Fibroblast of lung (primary cell): Measurements from ENCODE around the gene RNF175. TPM values are rescaled to one million over a fixed set of nuclear protein-coding genes. Genes with fewer than 3 reads are reported as not detected.

Experiments used
- DNase-seq, 2 donors: peaks; one replicate each; pipeline versions ENCODE4 v3.0.0 to v3.0.0-alpha.2; 2010; ENCODE audit warnings: low read depth in 2 of 2
- H2AFZ ChIP-seq: 2 replicates; pipeline ENCODE4 v1.5.1; 2012; ENCODE audit warnings: low read length, control low read depth, inconsistent platforms
- H3K27ac ChIP-seq: 2 replicates; pipeline ENCODE4 v1.5.1; 2011; ENCODE audit warnings: low read length, control low read depth; ENCODE audit not compliant: insufficient read depth
- H3K27me3 ChIP-seq: 2 replicates; pipeline ENCODE4 v1.5.1; 2011; ENCODE audit warnings: mild to moderate bottlenecking, low read length; ENCODE audit not compliant: control insufficient read depth, insufficient read depth
- H3K36me3 ChIP-seq: 2 replicates; pipeline ENCODE4 v1.5.1; 2011; ENCODE audit warnings: low read length; ENCODE audit not compliant: control insufficient read depth, insufficient read depth
- H3K4me1 ChIP-seq: 2 replicates; pipeline ENCODE4 v1.5.1; 2011; ENCODE audit warnings: low read length; ENCODE audit not compliant: control insufficient read depth, insufficient read depth; ENCODE audit errors: extremely low read depth
- H3K4me2 ChIP-seq: 2 replicates; pipeline ENCODE4 v1.5.1; 2011; ENCODE audit warnings: low read length, control low read depth; ENCODE audit not compliant: insufficient read depth; ENCODE audit errors: extremely low read depth
- H3K4me3 ChIP-seq, 4 experiments: fragments of 200-600 bp in 1 of 4; sonication (generic) in 1 of 4; replicated peaks in 1 of 4; 2 replicates each; pipeline ENCODE4 v1.5.1; 2011 to 2016; ENCODE audit warnings: low read length in 4 of 4, low read depth in 3 of 4, mild to moderate bottlenecking in 3 of 4, control low read depth in 2 of 4, inconsistent platforms in 1 of 4, mixed read lengths in 1 of 4; ENCODE audit not compliant: insufficient read depth in 1 of 4; ENCODE audit errors: control extremely low read depth in 1 of 4
- H3K79me2 ChIP-seq: 2 replicates; pipeline ENCODE4 v1.5.1; 2012; ENCODE audit warnings: mild to moderate bottlenecking, low read length, inconsistent platforms; ENCODE audit not compliant: control insufficient read depth, insufficient read depth
- H3K9ac ChIP-seq: 2 replicates; pipeline ENCODE4 v1.5.1; 2011; ENCODE audit warnings: mild to moderate bottlenecking, low read length, control low read depth; ENCODE audit not compliant: insufficient read depth
- H3K9me3 ChIP-seq: 2 replicates; pipeline ENCODE4 v1.5.1; 2012; ENCODE audit warnings: low read depth, low read length; ENCODE audit not compliant: control insufficient read depth, insufficient read depth
- H4K20me1 ChIP-seq: 2 replicates; pipeline ENCODE4 v1.5.1; 2011; ENCODE audit warnings: low read length; ENCODE audit not compliant: control insufficient read depth, insufficient read depth; ENCODE audit errors: extremely low read depth
- EZH2 ChIP-seq: IDR thresholded peaks from 2 replicates; pipeline ENCODE4 v1.5.1; 2012; ENCODE audit warnings: low read length, control low read depth, mild to moderate bottlenecking; ENCODE audit errors: missing control alignments
- polyA plus RNA-seq, 2 donors: library from polyadenylated mRNA; depleted of rRNA in 1 of 2; stranded (reverse) in 1 of 2; unstranded in 1 of 2; fragments of >200 nt; gene quantifications; 2 replicates each; pipeline ENCODE4 v1.2.1, GENCODE V29; 2011 to 2012; ENCODE audit warnings: missing spikeins in 1 of 2
- total RNA-seq: library from RNA; depleted of rRNA; stranded (reverse); fragments of >200 nt; gene quantifications from 2 replicates; pipeline ENCODE4 v1.2.1, GENCODE V29; 2014
- TF ChIP-seq, protein P1 (sequence below), 2 donors: IDR thresholded peaks in 1 of 2; conservative IDR thresholded peaks in 1 of 2; 1 replicate in 1 of 2; 2 replicates in 1 of 2; pipeline ENCODE4 v1.5.1; 2011 to 2012; ENCODE audit warnings: low read length in 2 of 2, control low read depth in 1 of 2, inconsistent platforms in 1 of 2, low read depth in 1 of 2, mild to moderate bottlenecking in 1 of 2

RNF175 gene
- total and polyA plus RNA-seq, 2 donors (not counting 1 experiment from before 2014, with no cell fraction given): not detected

DNA sequence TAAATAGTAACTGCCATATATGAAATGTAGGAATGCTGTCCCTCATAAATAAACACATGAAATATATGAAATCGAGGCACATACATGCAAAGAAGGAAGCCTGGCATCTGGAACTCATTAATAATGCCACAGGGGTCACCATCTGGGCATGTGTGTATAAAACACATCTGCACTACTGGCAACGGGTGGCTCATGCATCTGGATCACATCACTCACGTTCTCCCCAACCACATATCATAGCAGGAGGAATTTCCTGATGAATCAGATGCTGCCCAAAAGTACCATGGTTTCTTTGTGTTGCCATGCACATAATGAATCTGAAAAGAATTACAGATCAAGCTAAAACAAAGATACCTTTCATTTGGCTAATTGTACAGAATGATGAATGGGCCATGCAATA, 28.6 kb downstream of the RNF175 start:
- Histone ChIP-seq H3K4me1 (no peaks in the 10 kb centered on the region), H3K9ac (no peak overlapping the region), H3K4me3 (no peak overlapping the region), H3K9me3 (no peaks in the 10 kb centered on the region), H3K36me3 (no peaks in the 10 kb centered on the region), H2AFZ (no peak overlapping the region), H3K27me3 (no peaks in the 10 kb centered on the region), H3K27ac (no peak overlapping the region), H3K4me2 (peak overlapping the region; percentile 32), H3K79me2 (no peaks in the 10 kb centered on the region), H4K20me1 (no peaks in the 10 kb centered on the region)
- DNase-seq: peak; percentile 75 to 88
- TF ChIP-seq, protein P1, sequence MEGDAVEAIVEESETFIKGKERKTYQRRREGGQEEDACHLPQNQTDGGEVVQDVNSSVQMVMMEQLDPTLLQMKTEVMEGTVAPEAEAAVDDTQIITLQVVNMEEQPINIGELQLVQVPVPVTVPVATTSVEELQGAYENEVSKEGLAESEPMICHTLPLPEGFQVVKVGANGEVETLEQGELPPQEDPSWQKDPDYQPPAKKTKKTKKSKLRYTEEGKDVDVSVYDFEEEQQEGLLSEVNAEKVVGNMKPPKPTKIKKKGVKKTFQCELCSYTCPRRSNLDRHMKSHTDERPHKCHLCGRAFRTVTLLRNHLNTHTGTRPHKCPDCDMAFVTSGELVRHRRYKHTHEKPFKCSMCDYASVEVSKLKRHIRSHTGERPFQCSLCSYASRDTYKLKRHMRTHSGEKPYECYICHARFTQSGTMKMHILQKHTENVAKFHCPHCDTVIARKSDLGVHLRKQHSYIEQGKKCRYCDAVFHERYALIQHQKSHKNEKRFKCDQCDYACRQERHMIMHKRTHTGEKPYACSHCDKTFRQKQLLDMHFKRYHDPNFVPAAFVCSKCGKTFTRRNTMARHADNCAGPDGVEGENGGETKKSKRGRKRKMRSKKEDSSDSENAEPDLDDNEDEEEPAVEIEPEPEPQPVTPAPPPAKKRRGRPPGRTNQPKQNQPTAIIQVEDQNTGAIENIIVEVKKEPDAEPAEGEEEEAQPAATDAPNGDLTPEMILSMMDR (conservative IDR thresholded peaks at IDR 0.05 in 1 of 2, IDR thresholded peaks at IDR 0.05 in 1 of 2; ENCODE audit: low read depth in 1 of 2, low read length in 2 of 2): no peak

DNA sequence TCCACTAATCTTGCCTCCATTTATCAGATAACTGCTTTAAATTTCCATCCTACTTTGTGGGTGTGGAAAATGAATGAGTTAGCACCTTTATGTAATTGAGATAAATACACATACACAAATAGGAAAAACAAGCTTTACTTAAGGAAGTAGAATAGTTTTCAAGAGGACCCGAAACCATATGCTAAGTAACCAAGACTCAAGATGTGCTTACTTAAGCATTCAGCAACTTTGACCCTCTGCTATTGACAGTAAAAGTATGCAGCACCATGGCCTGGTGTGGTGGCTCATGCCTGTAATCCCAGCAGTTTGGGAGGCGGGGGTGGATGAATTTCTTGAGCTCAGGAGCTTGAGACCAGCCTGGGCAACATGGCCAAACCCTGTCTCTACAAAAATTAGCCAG, 29.9 kb downstream of the RNF175 start:
- Histone ChIP-seq H3K79me2 (no peaks in the 10 kb centered on the region), H3K4me3 (no peak overlapping the region), H3K9ac (no peak overlapping the region), H4K20me1 (no peaks in the 10 kb centered on the region), H3K27me3 (no peaks in the 10 kb centered on the region), H3K27ac (no peak overlapping the region), H3K9me3 (no peaks in the 10 kb centered on the region), H3K4me1 (no peaks in the 10 kb centered on the region), H3K36me3 (no peaks in the 10 kb centered on the region), H3K4me2 (no peak overlapping the region), H2AFZ (no peak overlapping the region)
- DNase-seq: no peak
- TF ChIP-seq EZH2: no peak
- TF ChIP-seq, protein P1 (conservative IDR thresholded peaks at IDR 0.05 in 1 of 2, IDR thresholded peaks at IDR 0.05 in 1 of 2; ENCODE audit: low read depth in 1 of 2, low read length in 2 of 2): no peak

DNA sequence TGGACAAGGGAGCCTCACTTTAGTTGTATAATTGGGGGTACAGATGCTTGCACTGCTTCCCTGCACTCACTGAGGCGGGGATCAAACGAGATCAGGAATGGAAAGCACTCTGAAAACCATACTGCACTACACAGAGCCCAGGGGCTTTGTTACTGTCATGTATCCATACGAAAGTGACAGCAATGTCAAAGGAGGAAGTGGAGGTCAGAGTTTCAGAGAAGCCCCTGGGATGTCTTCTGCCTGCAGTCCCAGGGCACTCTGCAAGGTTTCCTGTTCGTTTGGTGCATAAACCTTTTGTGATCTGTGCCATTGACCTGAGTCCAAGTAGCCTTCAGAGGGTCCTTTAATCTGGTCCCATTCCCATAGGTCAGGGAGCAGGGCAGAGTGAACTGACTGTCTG, 31.2 kb downstream of the RNF175 start:
- H3K4me2 ChIP-seq: no peak overlapping the region
- no peak for TF ChIP-seq EZH2
- TF ChIP-seq, protein P1 (conservative IDR thresholded peaks at IDR 0.05 in 1 of 2, IDR thresholded peaks at IDR 0.05 in 1 of 2; ENCODE audit: low read depth in 1 of 2, low read length in 2 of 2): no peak
- no peaks in the 10 kb centered on the region for H3K36me3 ChIP-seq
- no peaks in the 10 kb centered on the region for H3K9me3 ChIP-seq
- no peak overlapping the region for H3K9ac ChIP-seq
- no peaks in the 10 kb centered on the region for H4K20me1 ChIP-seq
- H3K27ac ChIP-seq: no peak overlapping the region
- no peak for DNase-seq
- no peaks in the 10 kb centered on the region for H3K27me3 ChIP-seq
- no peaks in the 10 kb centered on the region for H3K79me2 ChIP-seq
- H3K4me1 ChIP-seq: no peaks in the 10 kb centered on the region
- no peak overlapping the region for H3K4me3 ChIP-seq
- no peak overlapping the region for H2AFZ ChIP-seq
